BLaER1 (cell line): ENCODE results near the gene FADD.
"Not testable (repeated sequence)": the region's sequence is repeated elsewhere in the genome, so short reads cannot be mapped to it uniquely, and the experiment has no call there.

Source experiments
- H3K27ac ChIP-seq: shearing (Covaris generic); formaldehyde crosslinking; 2 replicates; pipeline ENCODE4 v1.8.1; 2022
- H3K27me3 ChIP-seq: shearing (Covaris generic); formaldehyde crosslinking; 2 replicates; pipeline ENCODE4 v1.8.1; 2022
- H3K36me3 ChIP-seq: shearing (Covaris generic); formaldehyde crosslinking; 2 replicates; pipeline ENCODE4 v1.8.1; 2022
- H3K4me1 ChIP-seq: shearing (Covaris generic); formaldehyde crosslinking; 2 replicates; pipeline ENCODE4 v1.8.1; 2022
- H3K4me2 ChIP-seq: shearing (Covaris generic); formaldehyde crosslinking; 2 replicates; pipeline ENCODE4 v1.8.1; 2022
- H3K4me3 ChIP-seq: shearing (Covaris generic); formaldehyde crosslinking; 2 replicates; pipeline ENCODE4 v1.8.1; 2022
- H3K9ac ChIP-seq: shearing (Covaris generic); formaldehyde crosslinking; 2 replicates; pipeline ENCODE4 v1.8.1; 2022
- H3K9me3 ChIP-seq: shearing (Covaris generic); formaldehyde crosslinking; 2 replicates; pipeline ENCODE4 v1.8.1; 2022
- H4K20me1 ChIP-seq: shearing (Covaris generic); formaldehyde crosslinking; 2 replicates; pipeline ENCODE4 v1.8.1; 2022
- Cebpa-rat ChIP-seq: shearing (Covaris generic); IDR thresholded peaks from 2 replicates; pipeline ENCODE4 v1.8.1; 2022

The FADD gene

GRCh38 chr11:70209391-70209912 is 6.4 kb downstream of the FADD start:
- Histone ChIP-seq H3K27me3 (no peaks in the 10 kb centered on the region), H3K4me1 (peaks cover 25% of the 10 kb centered on the region), H3K27ac (no peak overlapping the region), H3K36me3 (peaks cover 54% of the 10 kb centered on the region), H3K4me3 (no peak overlapping the region), H3K9ac (no peak overlapping the region), H4K20me1 (peaks cover 68% of the 10 kb centered on the region), H3K4me2 (no peak overlapping the region), H3K9me3 (no peaks in the 10 kb centered on the region)
- TF ChIP-seq Cebpa-rat, result no peak

DNA sequence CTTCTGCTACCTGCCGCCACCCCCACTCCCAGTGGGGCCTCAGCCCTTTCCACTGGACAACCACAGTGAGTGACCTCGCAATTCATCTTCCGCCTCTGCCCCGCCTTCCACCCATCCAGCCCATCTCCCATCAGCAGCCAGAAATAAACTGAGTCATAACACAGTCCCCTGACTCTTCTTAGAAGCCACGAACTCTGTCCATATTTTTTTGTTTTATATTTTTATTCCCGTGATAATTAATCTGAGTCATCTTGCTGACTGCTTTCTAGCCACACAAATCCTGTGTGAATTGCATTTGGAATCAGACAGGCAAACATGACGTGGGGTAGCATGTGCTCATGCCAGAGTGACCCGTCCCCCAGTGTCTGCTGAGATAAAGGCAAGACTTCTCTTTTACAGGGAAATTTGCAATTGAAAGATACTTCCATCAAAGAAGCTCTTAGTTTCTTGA is 7.0 kb downstream of the FADD start:
- Histone ChIP-seq H3K9ac (no peak overlapping the region), H3K4me3 (no peak overlapping the region), H3K27me3 (no peaks in the 10 kb centered on the region), H3K4me2 (no peak overlapping the region), H4K20me1 (peaks cover 62% of the 10 kb centered on the region), H3K36me3 (peaks cover 49% of the 10 kb centered on the region), H3K4me1 (peaks cover 19% of the 10 kb centered on the region), H3K9me3 (no peaks in the 10 kb centered on the region), H3K27ac (no peak overlapping the region)
- no peak for TF ChIP-seq Cebpa-rat

DNA sequence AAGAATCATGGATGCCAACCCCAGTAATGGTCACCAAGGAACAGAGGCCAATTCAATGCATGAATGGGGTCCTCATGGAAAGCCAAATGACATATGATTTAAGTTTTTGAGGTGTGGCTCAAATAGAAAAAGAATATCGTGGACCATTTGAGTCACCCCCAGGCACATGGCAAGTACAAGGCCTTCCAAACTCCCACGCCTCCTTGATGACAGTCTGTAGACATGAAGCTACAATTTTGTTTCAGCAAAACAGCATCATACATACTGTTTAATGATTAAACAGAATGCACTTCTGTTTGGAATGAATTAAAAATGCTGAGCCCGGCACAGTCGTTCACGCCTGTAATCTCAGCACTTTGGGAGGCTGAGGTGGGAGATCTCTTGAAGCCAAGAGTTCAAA is 7.4 kb downstream of the FADD start:
- Histone ChIP-seq H3K9ac (no peak overlapping the region), H3K27me3 (no peaks in the 10 kb centered on the region), H3K36me3 (peaks cover 45% of the 10 kb centered on the region), H3K4me1 (peaks cover 14% of the 10 kb centered on the region), H3K4me2 (no peak overlapping the region), H3K27ac (no peak overlapping the region), H3K9me3 (no peaks in the 10 kb centered on the region), H3K4me3 (no peak overlapping the region), H4K20me1 (peaks cover 57% of the 10 kb centered on the region)
- no peak for TF ChIP-seq Cebpa-rat

DNA sequence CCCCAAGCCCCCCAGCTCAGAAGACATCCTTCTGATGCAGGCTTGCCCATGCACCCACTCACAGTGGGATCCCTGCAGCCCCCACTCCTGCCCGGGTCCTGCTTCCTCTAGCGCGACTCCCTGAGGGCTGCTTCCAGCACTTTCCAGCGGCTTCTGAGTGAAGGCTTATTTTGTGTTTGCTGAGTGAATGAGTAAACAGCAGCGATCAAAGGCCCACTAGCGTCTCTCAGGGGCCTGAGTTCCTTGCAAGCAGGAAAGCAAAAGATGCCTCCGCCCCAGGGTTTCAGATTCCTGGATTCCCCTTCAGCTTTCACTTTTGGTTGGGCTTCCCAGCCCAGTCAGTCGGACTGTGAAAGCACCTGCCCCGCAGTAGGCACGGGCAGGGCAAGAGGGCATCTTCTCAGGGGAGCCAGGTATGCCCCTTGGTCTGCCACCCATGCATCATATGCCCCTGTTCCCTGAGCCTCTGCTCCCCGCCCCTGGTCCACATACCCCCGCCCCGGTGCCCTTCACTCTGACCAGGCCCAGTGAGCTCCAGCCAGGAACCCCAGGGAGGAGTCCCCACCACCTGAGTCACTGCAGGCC is 9.2 kb downstream of the FADD start:
- Histone ChIP-seq H3K27ac (no peak overlapping the region), H3K4me1 (peaks cover 5% of the 10 kb centered on the region; the same call in 1 of the 2 replicates)

GRCh38 chr11:70217388-70217787 is 14.3 kb downstream of the FADD start:
- not testable (repeated sequence) for H3K4me1 ChIP-seq, H4K20me1 ChIP-seq, H3K9me3 ChIP-seq, H3K27ac ChIP-seq, H3K36me3 ChIP-seq, H3K4me2 ChIP-seq, H3K4me3 ChIP-seq, H3K9ac ChIP-seq, H3K27me3 ChIP-seq

More for the DNA sequence above, 9.2 kb downstream of the FADD start:
- no peak overlapping the region for H3K9ac ChIP-seq
- H3K4me2 ChIP-seq, result 0 out of 2 replicates have a peak overlapping the region, but pooled peaks have one; percentile 14
- no peaks in the 10 kb centered on the region for H3K9me3 ChIP-seq
- H3K36me3 ChIP-seq, result peaks cover 27% of the 10 kb centered on the region
- TF ChIP-seq Cebpa-rat, result no peak
- no peaks in the 10 kb centered on the region for H3K27me3 ChIP-seq
- H4K20me1 ChIP-seq, result peaks cover 39% of the 10 kb centered on the region
- H3K4me3 ChIP-seq, result no peak overlapping the region

DNA sequence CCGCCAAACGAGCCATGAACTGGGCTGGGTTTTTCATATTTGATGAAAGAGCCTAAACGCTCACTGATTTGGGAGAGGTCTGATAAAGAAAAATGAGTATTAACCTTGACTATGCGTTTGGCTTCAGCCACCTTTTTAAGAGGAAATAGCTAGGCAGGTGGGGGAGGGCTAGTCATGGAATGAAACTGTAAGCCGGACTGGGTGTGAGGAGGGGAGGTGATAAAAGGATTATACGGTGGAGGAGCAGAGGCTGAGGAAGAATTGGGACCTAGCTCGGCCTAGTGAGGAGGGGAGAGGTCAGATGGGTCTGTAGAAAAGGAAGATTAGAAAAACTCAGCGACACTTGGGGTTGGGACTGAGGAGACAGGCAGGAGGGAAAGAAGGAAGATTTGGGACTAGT is 15.0 kb downstream of the FADD start:
- not testable (repeated sequence) for H3K9me3 ChIP-seq, H4K20me1 ChIP-seq, H3K4me3 ChIP-seq, H3K36me3 ChIP-seq, H3K9ac ChIP-seq, H3K4me1 ChIP-seq, H3K27ac ChIP-seq, H3K27me3 ChIP-seq, H3K4me2 ChIP-seq

DNA sequence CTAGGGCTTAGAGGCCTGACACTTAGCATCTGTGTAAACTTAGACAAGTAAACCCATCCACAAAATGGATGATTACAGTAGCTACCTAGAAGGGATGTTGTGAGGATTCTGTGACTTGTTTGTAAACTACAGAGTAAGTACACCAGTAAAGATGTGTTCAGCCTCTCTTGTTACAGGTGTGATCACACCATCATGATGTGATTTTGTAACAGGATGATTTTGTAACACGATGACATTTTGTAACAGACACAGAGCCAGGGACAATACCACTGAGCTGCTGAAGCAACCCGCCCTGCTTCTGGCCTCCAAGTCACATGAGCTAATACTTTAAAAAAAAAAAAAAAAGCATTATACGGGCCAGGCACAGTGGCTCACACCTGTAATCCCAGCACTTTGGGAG is 17.0 kb downstream of the FADD start:
- H3K9me3 ChIP-seq, result no peaks in the 10 kb centered on the region
- no peak overlapping the region for H3K4me3 ChIP-seq
- no peak for TF ChIP-seq Cebpa-rat
- H3K4me2 ChIP-seq, result no peak overlapping the region
- H3K9ac ChIP-seq, result no peak overlapping the region
- H4K20me1 ChIP-seq, result no peaks in the 10 kb centered on the region
- no peaks in the 10 kb centered on the region for H3K36me3 ChIP-seq
- H3K4me1 ChIP-seq, result no peaks in the 10 kb centered on the region
- no peak overlapping the region for H3K27ac ChIP-seq
- H3K27me3 ChIP-seq, result no peaks in the 10 kb centered on the region

- Histone ChIP-seq H3K9ac (no peak overlapping the region), H3K27me3 (no peaks in the 10 kb centered on the region), H4K20me1 (no peaks in the 10 kb centered on the region), H3K4me3 (no peak overlapping the region), H3K9me3 (no peaks in the 10 kb centered on the region), H3K27ac (no peak overlapping the region), H3K4me1 (no peaks in the 10 kb centered on the region), H3K36me3 (no peaks in the 10 kb centered on the region), H3K4me2 (no peak overlapping the region)
- TF ChIP-seq Cebpa-rat, result no peak
Observed at GRCh38 chr11:70220920-70221319, 17.8 kb downstream of the FADD start.

DNA sequence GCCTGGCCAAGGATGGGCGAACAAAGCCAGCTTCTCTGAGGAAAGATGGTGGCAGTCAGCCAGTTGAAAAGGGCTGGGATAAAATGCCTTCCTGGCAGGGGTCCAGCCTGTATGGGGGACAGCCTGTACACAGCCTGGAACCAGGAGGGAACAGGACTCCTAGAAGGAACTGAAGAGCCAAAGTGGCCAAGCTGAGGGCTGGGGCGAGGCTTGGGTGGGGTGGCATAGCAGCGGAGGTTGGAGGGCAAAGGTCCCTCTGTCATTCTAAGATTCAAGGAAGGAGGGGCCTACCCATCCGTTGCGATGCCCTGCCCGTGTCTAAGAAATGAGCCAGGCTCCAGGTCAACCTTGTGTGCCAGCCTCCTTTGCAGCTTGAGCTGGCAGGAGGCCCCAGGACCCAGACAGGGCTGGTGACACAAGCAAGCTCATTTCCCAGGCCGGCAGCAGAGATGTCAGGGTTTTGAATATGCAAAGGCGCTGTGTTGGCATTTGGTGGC is 22.6 kb downstream of the FADD start:
- no peaks in the 10 kb centered on the region for H3K36me3 ChIP-seq
- no peak for TF ChIP-seq Cebpa-rat
- no peak overlapping the region for H3K9ac ChIP-seq
- H3K4me2 ChIP-seq, result no peak overlapping the region
- no peak overlapping the region for H3K4me3 ChIP-seq
- no peaks in the 10 kb centered on the region for H4K20me1 ChIP-seq
- H3K4me1 ChIP-seq, result peaks cover 25% of the 10 kb centered on the region
- no peaks in the 10 kb centered on the region for H3K27me3 ChIP-seq
- H3K27ac ChIP-seq, result no peak overlapping the region
- H3K9me3 ChIP-seq, result no peaks in the 10 kb centered on the region

DNA sequence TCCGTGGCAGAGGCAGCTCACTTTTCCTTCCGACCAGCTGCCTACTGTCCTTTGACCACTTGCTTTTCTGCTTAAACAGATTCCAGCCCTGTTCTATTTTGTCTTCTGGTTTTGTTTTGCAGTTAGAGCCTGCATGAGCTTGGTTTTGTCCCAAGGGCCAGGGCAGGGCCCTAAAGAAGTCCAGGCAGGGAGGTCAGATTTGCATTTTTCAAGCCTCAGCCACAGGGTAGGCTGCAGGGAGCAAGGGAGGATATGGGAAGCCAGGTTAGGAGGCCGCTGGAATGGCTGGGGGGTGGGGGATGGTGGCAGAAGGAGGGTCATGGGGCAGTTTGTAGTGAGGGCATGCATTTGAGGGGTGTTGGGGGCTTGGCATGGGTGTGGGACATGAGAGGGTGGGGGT is 23.1 kb downstream of the FADD start:
- Histone ChIP-seq H3K27me3 (no peaks in the 10 kb centered on the region), H3K4me1 (peaks cover 29% of the 10 kb centered on the region), H3K4me2 (no peak overlapping the region), H3K4me3 (no peak overlapping the region), H3K27ac (no peak overlapping the region), H3K9ac (no peak overlapping the region), H3K9me3 (no peaks in the 10 kb centered on the region), H4K20me1 (no peaks in the 10 kb centered on the region), H3K36me3 (no peaks in the 10 kb centered on the region)
- no peak for TF ChIP-seq Cebpa-rat

GRCh38 chr11:70226967-70227366 is 23.9 kb downstream of the FADD start:
- H3K27ac ChIP-seq, result no peak overlapping the region
- TF ChIP-seq Cebpa-rat, result no peak
- H4K20me1 ChIP-seq, result no peaks in the 10 kb centered on the region
- no peaks in the 10 kb centered on the region for H3K9me3 ChIP-seq
- no peaks in the 10 kb centered on the region for H3K27me3 ChIP-seq
- H3K9ac ChIP-seq, result no peak overlapping the region
- peak overlapping the region; percentile 60; the same call in 1 of the 2 replicates for H3K4me2 ChIP-seq
- peaks cover 31% of the 10 kb centered on the region for H3K4me1 ChIP-seq
- H3K4me3 ChIP-seq, result no peak overlapping the region
- H3K36me3 ChIP-seq, result no peaks in the 10 kb centered on the region
